Stomach (tissue), 9 donors: ENCODE results near the gene UBE2D4. TPM values are rescaled to one million over a fixed set of nuclear protein-coding genes. Genes with fewer than 3 reads are reported as not detected.
"Not testable (repeated sequence)": the region's sequence is repeated elsewhere in the genome, so short reads cannot be mapped to it uniquely, and the experiment has no call there.

Source experiments
- DNase-seq, 2 donors: peaks; one replicate each; pipeline versions ENCODE4 v3.0.0 to v3.0.0-alpha.2; 2013 to 2019
- H3K27ac ChIP-seq, 5 donors: fragments of 200-600 bp in 4 of 5; sonication (generic) in 4 of 5; one replicate each; pipeline ENCODE4 v1.5.1; 2013 to 2019; ENCODE audit warnings: mild to moderate bottlenecking in 1 of 5, moderate library complexity in 1 of 5
- H3K27me3 ChIP-seq, 3 donors: fragments of 200-600 bp; sonication (generic); one replicate each; pipeline ENCODE4 v1.5.1; 2017 to 2019; ENCODE audit warnings: mixed run types in 1 of 3
- H3K36me3 ChIP-seq, 4 donors: fragments of 200-600 bp; sonication (generic); 1 replicate in 3 of 4; 2 replicates in 1 of 4; pipeline ENCODE4 v1.5.1; 2016 to 2019
- H3K4me1 ChIP-seq, 4 donors: fragments of 200-600 bp; sonication (generic); one replicate each; pipeline ENCODE4 v1.5.1; 2016 to 2019
- H3K4me3 ChIP-seq, 4 donors: fragments of 200-600 bp; sonication (generic) in 3 of 4; one replicate each; pipeline ENCODE4 v1.5.1; 2016 to 2019; ENCODE audit warnings: mild to moderate bottlenecking in 1 of 4
- H3K9me3 ChIP-seq, 4 donors: fragments of 200-600 bp; sonication (generic); one replicate each; pipeline ENCODE4 v1.5.1; 2016 to 2019
- WGBS, 5 donors: extraction: QIAGEN DNeasy Blood & Tissue Kit in 3 of 5; methylation state at CpG; one replicate each; pipeline versions ENCODE4 v1.1.5 to v1.1.7; 2013 to 2018; 5-methylcytosine and 5-hydroxymethylcytosine counted together
- intact Hi-C: fragments of 100-400 bp; cut with DNase I; formaldehyde crosslinking; loops from one replicate; pipeline ENCODE4 v1.15.1; 2023; ENCODE audit warnings: low total_unique reads
- polyA plus RNA-seq, 3 donors: library from polyadenylated mRNA; stranded (reverse); fragments of 200-250 nt; gene quantifications; one replicate each; pipeline ENCODE4 v1.2.3, GENCODE V29; 2013
- total RNA-seq, 5 donors: library from RNA; depleted of rRNA; stranded (reverse); fragments of >200 nt; gene quantifications; one replicate each; pipeline versions ENCODE4 v1.1.0 to v1.2.3, GENCODE V29; 2014 to 2016
- donor health status: healthy with polysubstance abuse.
- donor health status: Bipolar disorder and iron deficiency.
- donor health status: healthy.

The UBE2D4 gene
- total and polyA plus RNA-seq, 8 donors, result 0.58 to 51.8 (median 10.9) TPM; not detected in 1

DNA sequence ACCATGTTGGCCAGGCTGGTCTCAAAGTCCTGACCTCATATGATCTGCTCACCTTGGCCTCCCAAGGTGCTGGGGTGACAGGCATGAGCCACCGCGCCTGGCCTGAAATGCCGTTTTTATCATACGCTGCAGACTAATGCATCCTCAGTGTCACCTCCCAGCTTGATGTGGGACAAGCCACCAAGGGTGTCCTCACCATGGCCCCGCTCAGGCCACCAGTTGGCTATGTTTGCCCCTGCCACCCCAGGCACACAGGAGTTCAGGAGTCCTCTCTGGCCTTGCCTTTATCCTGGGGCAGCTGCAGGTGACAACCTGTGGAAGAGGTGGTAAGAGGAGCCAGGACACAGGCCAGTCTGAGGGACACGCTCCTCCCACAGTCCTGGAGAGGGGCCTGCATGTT, 68.4 kb downstream of the UBE2D4 start:
- H3K36me3 ChIP-seq, DNase-seq, H3K4me1 ChIP-seq, H3K27ac ChIP-seq, H3K9me3 ChIP-seq, H3K27me3 ChIP-seq, intact Hi-C loops, H3K4me3 ChIP-seq: not testable (repeated sequence)
- 95 to 99% (median 97%) methylated on average over 4 to 6 of the region's 6 CpGs; no CpG with 5 or more reads in 1 of the 5 donors for WGBS, 5 donors

GRCh38 chr7:43997532-43997931, 71.3 kb downstream of the UBE2D4 start, which contains the start of gene SPDYE1:
Gene SPDYE1 (plus strand): TSS chr7:43997897. CDS start chr7:43999950, 2,053 bp downstream.
- H3K27ac ChIP-seq, H3K36me3 ChIP-seq, H3K27me3 ChIP-seq, H3K4me1 ChIP-seq, intact Hi-C loops, H3K9me3 ChIP-seq, DNase-seq, H3K4me3 ChIP-seq: not testable (repeated sequence)
- 77 to 94% (median 88%) methylated on average over 3 of the region's 3 CpGs; no CpG with 5 or more reads in 1 of the 5 donors for WGBS, 5 donors

Other genes with a start within 250 kb of the UBE2D4 start
- gene COA1, start 196.9 kb upstream of the UBE2D4 start, total RNA-seq, result 100 to 1,000 TPM in 1 of 5 donors, 10 to 100 TPM in 4; 13.9 to 184 (median 95.3) TPM
- 10 to 100 TPM; 44.7 to 55.1 (median 46.6) TPM for gene COA1, start 196.9 kb upstream of the UBE2D4 start, polyA plus RNA-seq
- gene BLVRA, start 167.8 kb upstream of the UBE2D4 start, total RNA-seq, result 10 to 100 TPM; 15.2 to 52.7 (median 33.5) TPM
- 10 to 100 TPM; 44.6 to 67.1 (median 48.3) TPM for gene BLVRA, start 167.8 kb upstream of the UBE2D4 start, polyA plus RNA-seq
- 100 to 1,000 TPM in 2 of 5 donors, 10 to 100 TPM in 2, not detected in 1; 17.1 to 200 (median 126) TPM for gene MRPS24, start 56.9 kb upstream of the UBE2D4 start, total RNA-seq
- 100 to 1,000 TPM; 159 to 191 (median 167) TPM for gene MRPS24, start 56.9 kb upstream of the UBE2D4 start, polyA plus RNA-seq
- gene URGCP, start 19.8 kb upstream of the UBE2D4 start, total RNA-seq, result 10 to 100 TPM; 20.1 to 47.3 (median 29.2) TPM
- 10 to 100 TPM; 10.8 to 14.9 (median 11.6) TPM for gene URGCP, start 19.8 kb upstream of the UBE2D4 start, polyA plus RNA-seq
- gene SPDYE1, start 71.5 kb downstream of the UBE2D4 start, total RNA-seq, result not detected
- gene SPDYE1, start 71.5 kb downstream of the UBE2D4 start, polyA plus RNA-seq, result not detected
- 100 to 1,000 TPM in 2 of 5 donors, 10 to 100 TPM in 3; 27.4 to 154 (median 77.8) TPM for gene DBNL, start 118.3 kb downstream of the UBE2D4 start, total RNA-seq
- 10 to 100 TPM; 75.9 to 98.7 (median 78.1) TPM for gene DBNL, start 118.3 kb downstream of the UBE2D4 start, polyA plus RNA-seq
- under 1 TPM in 1 of 5 donors, not detected in 4; 0.92 TPM for gene PGAM2, start 139.1 kb downstream of the UBE2D4 start, total RNA-seq
- 1 to 10 TPM; 3.1 to 5.8 (median 4.2) TPM for gene PGAM2, start 139.1 kb downstream of the UBE2D4 start, polyA plus RNA-seq
- 10 to 100 TPM in 4 of 5 donors, 1 to 10 TPM in 1; 4.7 to 94.2 (median 17.8) TPM for gene POLM, start 156.1 kb downstream of the UBE2D4 start, total RNA-seq
- gene POLM, start 156.1 kb downstream of the UBE2D4 start, polyA plus RNA-seq, result 10 to 100 TPM; 10.2 to 18.6 (median 10.6) TPM
- gene AEBP1, start 177.9 kb downstream of the UBE2D4 start, total RNA-seq, result 100 to 1,000 TPM in 1 of 5 donors, 10 to 100 TPM in 4; 37.3 to 179 (median 58.8) TPM
- gene AEBP1, start 177.9 kb downstream of the UBE2D4 start, polyA plus RNA-seq, result 10 to 100 TPM; 14.6 to 36.7 (median 17.7) TPM
- gene POLD2, start 197.1 kb downstream of the UBE2D4 start, total RNA-seq, result 10 to 100 TPM; 19.8 to 91.2 (median 34.3) TPM
- gene POLD2, start 197.1 kb downstream of the UBE2D4 start, polyA plus RNA-seq, result 10 to 100 TPM; 77.2 to 85.4 (median 79.6) TPM
- gene MYL7, start 214.9 kb downstream of the UBE2D4 start, total RNA-seq, result not detected
- gene MYL7, start 214.9 kb downstream of the UBE2D4 start, polyA plus RNA-seq, result 1 to 10 TPM in 1 of 3 donors, not detected in 2; 2.2 TPM